Epithelial cell of prostate (primary cell): ENCODE results near the gene KRTAP10-4.
A peak's percentile ranks its signal among the peaks of the same experiment; 100 is the strongest.
"Not testable (repeated sequence)": the region's sequence is repeated elsewhere in the genome, so short reads cannot be mapped to it uniquely, and the experiment has no call there.

Experiments used
- DNase-seq: peaks from one replicate; pipeline ENCODE4 v3.0.0-alpha.2; 2011; ENCODE audit warnings: low read depth, low spot score
- H3K27ac ChIP-seq: fragments of 450-650 bp; 2 replicates; pipeline ENCODE4 v1.5.1; 2017; ENCODE audit warnings: mild to moderate bottlenecking

KRTAP10-4 gene

DNA sequence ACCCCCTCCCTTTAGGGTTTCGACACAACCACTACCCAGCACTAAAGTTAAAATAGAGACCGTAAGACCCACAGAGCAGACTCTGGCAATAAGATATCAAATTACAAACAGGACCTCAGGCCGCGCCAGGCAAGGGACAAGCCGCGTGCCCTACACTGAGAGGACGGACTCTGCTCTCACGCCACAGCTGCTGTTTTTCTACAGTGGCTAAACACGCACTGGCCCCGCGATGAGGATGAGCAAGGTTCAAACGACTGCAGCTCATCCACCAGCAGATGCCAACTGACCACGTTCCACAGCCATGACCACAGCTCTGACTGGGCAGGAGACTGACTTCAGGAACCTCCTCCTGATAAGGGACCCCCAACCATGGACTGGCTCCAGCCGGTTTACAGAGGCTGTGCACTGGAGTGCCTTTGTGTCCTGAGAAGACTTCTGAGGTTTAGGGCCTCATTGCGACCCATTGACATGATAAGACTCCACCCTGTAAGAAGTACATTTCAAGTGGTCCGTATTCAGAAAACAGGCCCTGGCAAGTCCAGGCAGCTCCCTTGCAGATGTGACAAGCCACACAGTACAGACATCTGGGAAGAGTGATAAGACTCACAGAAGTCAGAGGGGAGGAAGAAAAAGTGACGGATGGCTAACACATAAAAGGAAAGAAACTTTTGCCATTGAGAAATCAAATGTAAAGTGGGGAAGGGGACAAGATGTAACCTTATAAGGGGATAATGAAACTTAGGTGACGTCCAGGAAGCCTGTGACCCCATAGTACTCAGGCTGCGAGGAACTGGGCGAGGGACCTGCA lies 20.3 kb downstream of the KRTAP10-4 start:
- no peak overlapping the region for H3K27ac ChIP-seq
- DNase-seq = no peak

DNA sequence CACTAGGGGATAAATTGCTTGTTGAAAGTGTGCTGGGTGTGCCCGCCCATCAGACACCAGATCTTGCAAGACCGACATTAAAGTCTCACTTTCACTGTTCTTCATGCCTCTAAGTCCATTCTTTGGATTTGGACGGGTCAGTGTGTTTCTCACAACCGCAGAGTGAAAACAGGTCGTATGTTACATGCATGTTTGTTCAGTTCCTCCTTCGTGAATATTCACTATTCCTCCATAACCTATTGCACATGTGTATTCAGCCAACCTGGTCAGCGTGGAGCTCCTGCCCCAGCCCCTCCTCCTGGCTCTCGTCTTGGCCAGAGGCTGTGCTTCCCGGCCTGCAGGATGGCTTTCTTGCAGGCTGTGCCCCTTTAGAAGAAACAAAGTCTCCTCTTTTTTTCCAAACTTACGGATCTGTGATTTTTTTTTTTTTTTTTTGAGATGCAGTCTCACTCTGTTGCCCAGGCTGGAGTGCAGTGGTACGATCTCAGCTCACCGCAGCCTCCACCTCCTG lies 20.9 kb downstream of the KRTAP10-4 start:
- no peak for DNase-seq
- no peak overlapping the region for H3K27ac ChIP-seq

DNA sequence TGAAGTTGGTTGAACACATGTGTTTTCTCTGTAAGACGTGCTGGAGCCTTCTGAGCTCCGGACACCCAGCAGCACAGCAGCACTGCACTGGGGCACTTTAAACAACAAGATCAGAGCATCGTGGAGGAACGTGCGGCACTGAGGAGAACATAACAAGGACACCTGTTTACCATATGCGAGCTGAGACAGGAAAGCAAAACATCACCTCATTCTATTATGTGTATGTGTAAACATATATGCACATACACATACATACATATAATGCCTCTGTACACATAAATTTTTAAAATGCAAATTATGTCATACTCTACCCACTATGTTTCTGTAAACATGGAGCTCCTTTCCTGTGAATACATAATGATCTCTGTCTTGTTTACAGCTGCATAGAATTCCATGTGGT lies 22.0 kb downstream of the KRTAP10-4 start:
- no peak overlapping the region for H3K27ac ChIP-seq
- DNase-seq = no peak

DNA sequence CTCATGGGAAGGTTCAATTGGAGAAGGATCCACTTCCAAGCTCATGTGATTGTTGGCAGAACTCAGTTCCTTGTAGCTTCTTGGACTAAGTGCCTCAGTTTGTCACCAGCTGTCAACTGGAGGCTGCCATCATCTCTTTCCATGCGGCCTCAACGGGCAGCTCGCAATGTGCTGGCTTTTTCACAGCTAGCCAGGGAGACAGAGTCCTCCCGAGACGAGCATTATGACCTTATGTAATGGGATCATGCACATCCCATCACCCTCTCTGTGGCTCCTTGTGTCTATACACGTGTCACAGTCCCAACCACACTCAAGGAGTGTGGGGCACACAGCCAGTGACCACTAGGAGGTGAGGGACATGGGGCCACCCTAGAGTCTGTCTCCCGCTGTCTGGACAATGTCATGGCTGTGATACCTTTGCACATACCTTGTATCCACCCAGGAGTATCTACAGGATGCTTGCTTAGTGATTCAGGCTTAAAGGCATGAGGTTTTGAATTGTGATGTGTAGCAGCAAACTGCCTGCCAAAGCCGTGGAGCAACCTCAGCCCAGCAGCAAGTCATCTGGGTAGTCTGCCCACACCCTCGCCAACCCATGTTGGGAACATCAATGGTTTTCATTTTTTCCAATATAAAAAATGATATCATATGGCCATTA lies 22.7 kb downstream of the KRTAP10-4 start:
- peak; percentile 52 for DNase-seq
- no peak overlapping the region for H3K27ac ChIP-seq

DNA sequence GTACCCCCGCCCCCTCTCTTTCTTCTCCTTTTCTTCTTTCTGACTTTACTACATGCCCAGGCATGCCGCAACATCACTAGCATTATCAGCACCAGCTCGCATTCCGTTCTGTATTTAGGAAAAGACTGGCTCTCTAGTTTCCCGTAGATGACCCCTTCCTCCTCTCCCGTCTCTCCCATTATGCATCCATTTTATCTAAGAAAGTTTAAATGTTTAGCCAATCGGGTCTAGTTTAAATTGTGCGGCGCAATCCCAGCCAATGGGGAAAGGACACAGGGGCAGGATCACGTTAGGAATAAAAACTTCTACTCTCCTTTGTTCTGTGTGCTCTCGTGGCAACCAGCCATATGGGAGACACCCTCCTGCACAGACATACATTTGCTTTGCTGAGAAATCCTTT lies 24.5 kb downstream of the KRTAP10-4 start:
- no peak for DNase-seq
- no peak overlapping the region for H3K27ac ChIP-seq

DNA sequence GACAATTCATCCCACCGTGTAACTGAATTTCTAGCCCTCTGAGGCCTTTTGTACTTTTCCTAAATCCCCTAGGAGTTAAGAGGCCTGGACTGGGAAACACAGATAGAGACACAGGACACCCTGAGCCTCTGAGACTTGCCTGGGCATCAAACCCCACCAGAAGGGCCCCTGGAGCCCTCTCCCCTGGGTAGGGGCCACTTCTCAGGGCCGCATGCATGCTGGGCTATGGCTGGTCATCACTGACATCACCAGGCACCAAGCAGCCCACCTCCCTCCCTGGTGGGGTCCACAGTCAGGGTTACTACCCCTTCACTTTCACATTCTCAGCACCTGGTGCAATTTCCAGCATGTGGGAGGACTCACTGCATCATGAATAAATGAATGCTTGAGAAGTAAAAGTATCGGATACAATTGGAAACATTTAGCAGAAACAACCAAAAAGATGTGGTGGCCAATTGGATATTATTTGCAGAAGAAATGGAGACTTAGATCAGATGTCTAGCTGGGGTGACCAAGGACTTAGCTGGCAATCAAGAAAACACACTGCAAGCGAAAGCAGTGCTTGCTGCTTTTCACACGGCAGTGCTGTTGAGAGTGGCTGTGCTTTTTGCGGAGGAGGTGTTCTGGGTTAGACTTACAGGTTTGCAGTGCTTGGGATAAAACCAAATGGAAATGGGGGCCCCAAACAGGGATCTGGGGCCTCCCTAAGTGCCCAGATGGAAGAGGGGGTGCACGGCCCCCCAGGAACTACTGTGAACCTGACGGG lies 25.9 kb downstream of the KRTAP10-4 start:
- no peak overlapping the region for H3K27ac ChIP-seq
- DNase-seq = no peak

DNA sequence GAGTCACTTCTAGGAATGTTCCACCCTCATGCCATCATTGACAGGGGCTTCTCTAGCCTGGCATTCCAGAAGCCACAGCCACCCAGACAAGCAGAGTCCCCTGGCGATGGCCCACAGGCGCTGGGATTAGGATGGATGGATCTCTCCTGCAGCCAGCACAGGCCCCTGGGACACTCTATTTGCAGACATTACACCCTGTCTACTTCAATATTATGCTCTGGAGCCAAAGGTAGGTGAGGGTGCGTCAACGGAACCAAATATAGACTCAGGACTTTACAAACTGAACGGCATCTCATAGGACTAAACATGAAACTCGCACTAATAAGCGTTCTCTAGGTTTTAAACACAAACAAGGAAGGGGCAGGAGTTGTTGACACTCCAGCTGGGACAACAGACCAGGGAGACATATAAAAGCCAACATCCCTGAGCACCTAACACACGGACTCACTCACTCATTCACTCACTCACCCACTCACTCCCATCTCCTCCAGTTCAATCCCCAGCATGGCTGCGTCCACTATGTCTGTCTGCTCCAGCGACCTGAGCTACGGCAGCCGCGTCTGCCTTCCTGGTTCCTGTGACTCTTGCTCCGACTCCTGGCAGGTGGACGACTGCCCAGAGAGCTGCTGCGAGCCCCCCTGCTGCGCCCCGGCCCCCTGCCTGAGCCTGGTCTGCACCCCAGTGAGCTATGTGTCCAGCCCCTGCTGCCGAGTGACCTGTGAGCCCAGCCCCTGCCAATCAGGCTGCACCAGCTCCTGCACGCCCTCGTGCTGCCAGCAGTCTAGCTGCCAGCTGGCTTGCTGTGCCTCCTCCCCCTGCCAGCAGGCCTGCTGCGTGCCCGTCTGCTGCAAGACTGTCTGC lies 26.8 kb downstream of the KRTAP10-4 start, which contains the start of gene KRTAP10-7:
Gene KRTAP10-7 (plus strand): TSS at position 480 of the 861 bp plus-strand sequence. CDS start 25 bp downstream, at position 505.
- not testable (repeated sequence) for H3K27ac ChIP-seq, DNase-seq

DNA sequence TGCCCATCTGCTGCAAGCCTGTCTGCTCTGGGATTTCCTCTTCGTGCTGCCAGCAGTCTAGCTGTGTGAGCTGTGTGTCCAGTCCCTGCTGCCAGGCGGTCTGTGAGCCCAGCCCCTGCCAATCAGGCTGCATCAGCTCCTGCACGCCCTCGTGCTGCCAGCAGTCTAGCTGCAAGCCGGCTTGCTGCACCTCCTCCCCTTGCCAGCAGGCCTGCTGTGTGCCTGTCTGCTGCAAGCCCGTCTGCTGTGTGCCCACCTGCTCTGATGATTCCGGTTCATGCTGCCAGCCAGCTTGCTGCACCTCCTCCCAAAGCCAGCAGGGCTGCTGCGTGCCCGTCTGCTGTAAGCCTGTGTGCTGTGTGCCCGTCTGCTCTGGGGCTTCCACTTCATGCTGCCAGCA lies 27.6 kb downstream of the KRTAP10-4 start:
- not testable (repeated sequence) for DNase-seq, H3K27ac ChIP-seq

DNA sequence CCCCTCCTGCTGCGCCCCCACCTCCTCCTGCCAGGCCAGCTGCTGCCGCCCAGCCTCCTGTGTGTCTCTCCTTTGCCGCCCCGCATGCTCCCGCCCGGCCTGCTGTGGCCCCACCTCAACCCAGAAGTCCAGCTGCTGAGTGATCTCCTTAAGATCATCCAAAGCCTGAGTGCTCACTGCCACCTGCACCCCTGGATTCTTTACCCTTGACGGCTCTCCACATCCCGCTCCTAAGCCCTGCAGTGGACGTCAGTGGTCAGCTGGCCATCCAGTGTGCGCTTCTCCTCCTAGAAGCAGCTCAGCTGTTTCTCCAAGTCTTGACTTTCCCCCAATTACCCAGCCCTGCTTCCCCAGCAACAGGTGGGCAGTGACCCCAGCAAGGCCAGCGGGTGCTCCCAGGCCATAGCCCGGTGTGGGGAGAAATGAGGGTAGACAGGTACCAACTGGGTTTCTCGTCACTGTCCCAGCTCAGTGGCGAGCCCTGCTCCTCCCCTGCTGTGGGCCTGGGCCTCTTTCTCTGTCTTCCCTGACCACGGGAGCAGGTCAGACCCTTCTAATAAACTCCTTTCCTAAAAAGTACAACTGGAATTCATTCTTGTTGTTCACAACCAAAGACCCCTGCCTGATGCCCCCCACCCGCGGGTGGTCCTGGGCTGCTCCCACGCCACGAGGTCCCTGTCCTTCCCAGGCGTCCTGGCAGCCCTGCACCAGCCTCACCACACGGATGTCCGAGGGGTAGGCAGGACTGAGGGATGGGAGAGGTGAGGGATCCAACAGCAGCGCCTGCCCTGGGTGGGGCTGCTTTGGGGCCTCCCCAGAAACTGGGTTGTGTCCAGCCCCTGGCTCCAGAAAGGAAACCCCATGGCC lies 28.3 kb downstream of the KRTAP10-4 start:
- no peak for DNase-seq
- H3K27ac ChIP-seq = no peak overlapping the region

DNA sequence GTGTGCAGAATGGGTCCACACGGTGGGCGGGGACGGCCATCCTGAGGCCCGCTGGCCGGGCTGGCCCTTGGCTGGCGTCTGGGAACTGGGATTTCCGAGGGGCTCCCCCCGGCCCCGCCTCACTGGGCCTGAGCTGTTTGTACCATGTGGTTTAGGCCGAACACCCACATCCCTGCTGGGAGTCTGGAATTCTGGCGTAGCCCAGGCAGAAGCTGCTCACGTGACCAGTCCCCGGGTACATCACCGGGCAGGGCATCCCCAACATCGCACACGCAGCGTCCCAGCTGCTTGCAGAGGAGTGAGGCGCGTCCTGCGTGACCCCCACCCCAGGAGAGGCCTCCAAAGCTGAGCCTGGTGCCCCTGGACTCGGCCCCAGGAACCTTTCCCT lies 28.9 kb downstream of the KRTAP10-4 start:
- H3K27ac ChIP-seq = no peak overlapping the region
- DNase-seq = no peak

DNA sequence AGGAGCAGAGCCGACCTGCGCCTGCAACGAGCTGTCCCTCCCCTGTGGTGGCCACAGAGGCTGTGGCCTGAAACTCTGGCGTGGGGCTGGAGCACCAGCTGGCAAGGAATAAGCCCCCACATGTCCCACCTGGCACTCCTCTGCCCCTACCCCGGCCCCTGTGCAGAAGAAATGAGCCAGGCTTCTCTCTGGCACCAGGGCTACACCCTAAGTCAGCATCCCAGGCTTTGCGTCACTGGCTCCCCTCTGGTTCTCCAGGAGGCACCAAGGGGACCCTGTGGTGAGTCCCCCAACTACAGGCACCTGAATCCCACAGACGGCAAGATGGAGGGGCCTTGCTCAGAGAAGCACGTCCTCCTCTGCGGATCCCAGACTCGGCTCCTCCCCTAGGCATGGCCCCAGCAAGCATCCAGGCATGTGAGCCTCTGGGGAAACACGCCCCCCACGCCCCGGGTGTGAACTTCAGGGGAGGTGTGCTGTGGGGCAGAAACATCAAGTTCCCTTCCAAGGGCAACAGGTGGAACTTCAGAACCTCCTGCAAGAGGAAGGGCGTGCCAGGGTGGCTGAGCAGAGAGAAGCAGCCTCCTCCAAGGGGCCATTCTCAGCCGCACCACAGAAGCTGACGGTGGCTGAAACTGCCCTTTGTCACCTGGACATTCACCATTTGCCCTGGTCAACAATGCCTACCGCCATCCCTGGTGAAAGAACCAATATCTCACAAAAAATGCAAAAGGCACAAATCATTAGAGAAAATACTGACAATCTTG lies 29.8 kb downstream of the KRTAP10-4 start:
- no peak for DNase-seq
- H3K27ac ChIP-seq = no peak overlapping the region

DNA sequence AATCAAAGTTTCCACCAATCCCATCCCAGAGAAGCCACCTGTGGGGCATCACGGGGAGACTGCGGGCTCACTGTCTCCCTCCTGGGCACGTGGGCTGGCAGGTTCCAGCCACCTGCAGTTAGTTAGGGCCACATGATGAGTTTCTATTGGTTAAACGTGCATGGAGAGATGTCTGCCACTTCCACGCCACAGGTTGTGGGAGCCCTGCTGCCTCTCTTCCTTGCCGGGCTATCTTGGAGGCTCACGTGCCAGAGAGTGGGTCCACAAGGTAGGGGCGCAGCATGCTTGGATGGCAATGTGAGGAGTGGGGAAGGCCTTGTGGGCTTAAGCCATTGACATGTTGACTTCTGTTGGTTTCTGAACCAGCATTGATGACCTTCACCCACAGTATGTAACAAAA lies 30.4 kb downstream of the KRTAP10-4 start:
- DNase-seq = no peak

DNA sequence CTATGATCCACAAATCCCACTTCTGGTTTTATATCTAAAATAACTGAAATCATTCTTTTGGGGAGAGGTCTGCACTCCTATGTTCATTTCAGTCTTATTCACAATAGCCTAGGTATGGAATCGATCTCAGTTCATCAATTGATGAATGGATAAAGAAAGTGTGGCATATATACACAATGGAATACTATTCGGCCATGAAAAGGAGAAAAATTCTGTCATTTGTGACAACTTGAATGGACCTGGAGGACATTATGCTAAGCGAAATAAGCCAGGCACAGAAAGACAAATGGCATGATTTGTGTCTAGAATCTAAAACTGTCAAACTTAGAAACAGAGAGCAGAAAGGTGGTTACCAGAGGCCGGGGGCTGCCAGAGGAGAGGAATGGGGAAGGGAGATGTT lies 33.0 kb downstream of the KRTAP10-4 start:
- no peak for DNase-seq
- H3K27ac ChIP-seq = no peak overlapping the region

More for the DNA sequence above, 30.4 kb downstream of the KRTAP10-4 start:
- H3K27ac ChIP-seq = no peak overlapping the region

DNA sequence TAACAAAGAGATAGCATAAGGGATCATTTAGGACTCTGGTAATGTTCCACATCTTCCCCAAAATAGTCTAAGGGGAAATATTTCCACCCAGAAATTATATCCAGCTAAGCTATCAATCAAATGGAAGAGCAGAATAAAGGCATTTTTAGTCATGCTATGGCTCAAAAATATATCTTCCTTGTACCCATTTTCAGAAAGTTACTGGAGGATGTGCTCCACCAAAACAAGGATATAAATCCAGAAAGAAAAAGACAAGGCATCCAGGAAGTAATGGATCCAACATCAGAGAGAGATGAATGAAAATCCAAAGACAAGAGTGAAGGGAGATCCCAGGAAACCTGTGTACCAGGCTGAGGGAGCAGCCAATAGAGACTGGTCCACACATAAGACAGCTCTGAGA lies 35.7 kb downstream of the KRTAP10-4 start:
- H3K27ac ChIP-seq = no peak overlapping the region
- no peak for DNase-seq

DNA sequence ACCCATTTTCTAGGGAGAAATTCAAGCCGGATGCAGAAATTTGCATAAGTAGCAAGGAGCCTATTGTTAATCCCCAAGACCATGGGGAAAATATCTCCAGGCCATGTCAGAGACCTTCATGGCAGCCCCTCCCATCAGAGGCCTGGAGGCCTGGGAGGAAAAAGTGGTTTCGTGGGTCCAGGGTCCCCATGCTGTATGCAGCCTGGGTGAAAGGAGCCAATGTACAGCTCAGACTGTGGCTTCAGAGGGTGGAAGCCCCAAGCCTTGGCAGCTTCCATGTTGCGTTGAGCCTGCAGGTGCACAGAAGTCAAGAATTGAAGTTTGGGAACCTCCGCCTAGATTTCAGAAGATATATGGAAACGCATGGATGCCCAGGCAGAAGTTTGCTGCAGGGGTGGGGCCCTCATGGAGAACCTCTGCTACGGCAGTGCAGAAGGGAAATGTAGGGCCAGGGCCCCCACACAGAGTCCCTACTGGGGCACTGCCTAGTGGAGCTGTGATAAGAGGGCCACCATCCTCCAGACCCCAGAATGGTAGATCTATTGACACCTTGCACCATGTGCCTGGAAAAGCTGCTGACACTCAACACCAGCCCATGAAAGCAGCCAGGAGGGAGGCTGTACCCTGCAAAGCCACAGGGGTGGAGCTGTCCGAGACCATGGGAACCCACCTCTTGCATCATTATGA lies 36.8 kb downstream of the KRTAP10-4 start:
- not testable (repeated sequence) for H3K27ac ChIP-seq, DNase-seq

DNA sequence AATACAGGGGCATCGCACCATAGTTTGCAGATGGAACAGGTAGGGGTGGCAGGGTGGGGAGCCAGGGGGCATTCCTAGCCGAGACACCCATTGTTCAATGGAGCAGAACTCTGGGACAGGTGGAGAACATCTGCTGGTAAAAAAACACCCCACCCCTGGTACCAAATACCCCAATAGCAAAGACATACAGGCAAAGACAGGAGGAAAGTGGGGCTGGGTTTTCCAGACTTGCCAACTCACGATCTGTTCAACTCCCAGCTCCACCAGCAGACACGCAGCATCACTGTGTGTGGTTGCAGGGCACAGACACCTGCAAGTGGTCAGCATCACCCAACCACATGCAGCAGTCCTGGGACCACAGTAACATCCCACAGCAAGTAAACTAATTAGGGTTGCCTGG lies 38.0 kb downstream of the KRTAP10-4 start:
- no peak overlapping the region for H3K27ac ChIP-seq
- DNase-seq = no peak

DNA sequence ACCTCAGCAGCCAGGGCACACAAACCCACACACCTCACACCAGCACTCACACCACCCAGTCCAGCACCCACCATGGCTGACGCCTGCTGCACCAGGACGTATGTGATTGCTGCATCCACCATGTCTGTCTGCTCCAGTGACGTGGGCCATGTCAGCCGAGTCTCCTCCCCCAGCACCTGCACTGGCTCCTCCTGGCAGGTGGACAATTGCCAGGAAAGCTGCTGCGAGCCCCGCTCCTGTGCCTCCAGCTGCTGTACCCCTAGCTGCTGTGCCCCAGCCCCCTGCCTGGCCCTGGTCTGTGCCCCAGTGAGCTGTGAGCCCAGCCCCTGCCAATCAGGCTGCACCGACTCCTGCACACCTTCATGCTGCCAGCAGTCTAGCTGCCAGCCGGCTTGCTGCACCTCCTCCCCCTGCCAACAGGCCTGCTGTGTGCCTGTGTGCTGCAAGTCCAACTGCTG lies 38.5 kb downstream of the KRTAP10-4 start, which contains the start of gene KRTAP10-8:
Gene KRTAP10-8 (plus strand): TSS at position 51 of the 458 bp plus-strand sequence. CDS start 22 bp downstream, at position 73.
- H3K27ac ChIP-seq = no peak within 1 kb of the TSS
- no peak for DNase-seq
